Hepatic stellate cell (primary cell): ENCODE results near the gene LMLN.
"Not testable (repeated sequence)": the region's sequence is repeated elsewhere in the genome, so short reads cannot be mapped to it uniquely, and the experiment has no call there.

Experiments
- DNase-seq: peaks from one replicate; pipeline ENCODE4 v3.0.0; 2011; ENCODE audit warnings: low spot score

The LMLN gene, protein sequence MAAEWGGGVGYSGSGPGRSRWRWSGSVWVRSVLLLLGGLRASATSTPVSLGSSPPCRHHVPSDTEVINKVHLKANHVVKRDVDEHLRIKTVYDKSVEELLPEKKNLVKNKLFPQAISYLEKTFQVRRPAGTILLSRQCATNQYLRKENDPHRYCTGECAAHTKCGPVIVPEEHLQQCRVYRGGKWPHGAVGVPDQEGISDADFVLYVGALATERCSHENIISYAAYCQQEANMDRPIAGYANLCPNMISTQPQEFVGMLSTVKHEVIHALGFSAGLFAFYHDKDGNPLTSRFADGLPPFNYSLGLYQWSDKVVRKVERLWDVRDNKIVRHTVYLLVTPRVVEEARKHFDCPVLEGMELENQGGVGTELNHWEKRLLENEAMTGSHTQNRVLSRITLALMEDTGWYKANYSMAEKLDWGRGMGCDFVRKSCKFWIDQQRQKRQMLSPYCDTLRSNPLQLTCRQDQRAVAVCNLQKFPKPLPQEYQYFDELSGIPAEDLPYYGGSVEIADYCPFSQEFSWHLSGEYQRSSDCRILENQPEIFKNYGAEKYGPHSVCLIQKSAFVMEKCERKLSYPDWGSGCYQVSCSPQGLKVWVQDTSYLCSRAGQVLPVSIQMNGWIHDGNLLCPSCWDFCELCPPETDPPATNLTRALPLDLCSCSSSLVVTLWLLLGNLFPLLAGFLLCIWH

DNA sequence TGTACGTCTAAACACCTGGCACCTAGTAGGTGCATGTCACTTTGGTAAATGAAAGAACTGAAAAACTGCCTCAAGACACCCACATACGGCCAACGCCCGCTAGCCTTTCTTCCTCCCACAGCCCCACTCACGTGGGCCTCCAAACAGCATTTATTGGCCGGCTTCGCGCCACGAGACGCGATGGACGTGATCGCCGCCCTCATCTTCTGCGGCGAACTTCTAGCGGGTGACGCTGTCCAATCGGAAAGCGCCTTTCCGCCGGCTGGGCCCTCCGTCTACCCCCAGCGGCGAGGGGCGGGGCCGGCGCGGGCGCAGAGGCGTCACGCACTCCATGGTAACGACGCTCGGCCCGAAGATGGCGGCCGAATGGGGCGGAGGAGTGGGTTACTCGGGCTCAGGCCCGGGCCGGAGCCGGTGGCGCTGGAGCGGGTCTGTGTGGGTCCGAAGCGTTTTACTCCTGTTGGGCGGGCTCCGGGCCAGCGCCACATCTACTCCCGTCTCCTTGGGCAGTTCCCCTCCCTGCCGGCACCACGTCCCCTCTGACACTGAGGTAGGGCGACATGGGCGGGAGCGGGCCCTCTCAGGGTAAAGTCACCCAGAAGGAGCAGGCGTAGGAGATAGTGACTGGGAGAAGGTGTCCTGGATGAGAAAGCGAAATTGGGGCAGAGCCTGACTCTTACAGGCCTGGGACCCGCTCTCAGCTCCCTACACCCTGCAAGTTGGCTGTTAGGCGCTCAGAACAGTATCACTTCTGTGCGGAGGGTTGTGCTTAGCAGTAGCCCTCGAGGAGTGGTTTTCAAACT, at the start of gene LMLN:
Gene LMLN (plus strand): TSS at position 327 of the 803 bp plus-strand sequence. CDS start 29 bp downstream, at position 356.
- peak; percentile 96 for DNase-seq

DNA sequence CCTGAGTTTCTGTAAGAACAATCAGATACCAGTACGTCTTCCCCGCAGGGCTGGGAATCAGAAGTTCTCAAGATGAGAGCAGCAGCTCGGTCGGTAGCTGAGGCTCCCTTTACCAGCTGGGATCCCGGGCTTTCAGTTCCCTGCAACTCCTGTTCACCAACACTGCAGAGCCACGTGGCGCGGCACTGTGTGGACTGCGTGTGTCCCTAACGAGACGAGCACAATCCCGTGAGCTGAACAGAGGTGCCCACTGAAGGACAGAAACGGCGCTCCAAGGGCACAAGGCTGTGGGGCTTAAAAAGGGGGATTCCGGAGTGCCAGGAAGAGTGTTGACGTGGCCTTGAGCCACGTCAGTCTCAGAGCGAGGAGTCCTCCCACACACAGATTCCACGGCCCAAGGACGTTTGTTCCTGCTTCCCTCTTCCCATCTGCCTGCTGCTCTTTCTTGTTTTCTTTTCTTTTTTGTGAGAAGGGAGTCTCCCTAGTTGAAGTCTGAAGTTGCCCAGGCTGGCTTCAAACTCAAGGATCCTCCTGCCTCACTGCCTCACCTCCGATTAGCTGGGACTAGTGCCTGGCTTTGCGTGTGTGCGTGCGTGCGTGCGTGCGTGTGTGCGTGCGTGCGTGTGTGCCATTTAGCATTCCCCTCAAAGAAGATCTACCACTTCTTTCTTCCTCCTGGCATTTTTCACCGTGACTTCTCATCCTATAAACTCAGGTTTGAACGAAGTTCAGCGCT, 47.1 kb upstream of the LMLN start:
- no peak for DNase-seq

DNA sequence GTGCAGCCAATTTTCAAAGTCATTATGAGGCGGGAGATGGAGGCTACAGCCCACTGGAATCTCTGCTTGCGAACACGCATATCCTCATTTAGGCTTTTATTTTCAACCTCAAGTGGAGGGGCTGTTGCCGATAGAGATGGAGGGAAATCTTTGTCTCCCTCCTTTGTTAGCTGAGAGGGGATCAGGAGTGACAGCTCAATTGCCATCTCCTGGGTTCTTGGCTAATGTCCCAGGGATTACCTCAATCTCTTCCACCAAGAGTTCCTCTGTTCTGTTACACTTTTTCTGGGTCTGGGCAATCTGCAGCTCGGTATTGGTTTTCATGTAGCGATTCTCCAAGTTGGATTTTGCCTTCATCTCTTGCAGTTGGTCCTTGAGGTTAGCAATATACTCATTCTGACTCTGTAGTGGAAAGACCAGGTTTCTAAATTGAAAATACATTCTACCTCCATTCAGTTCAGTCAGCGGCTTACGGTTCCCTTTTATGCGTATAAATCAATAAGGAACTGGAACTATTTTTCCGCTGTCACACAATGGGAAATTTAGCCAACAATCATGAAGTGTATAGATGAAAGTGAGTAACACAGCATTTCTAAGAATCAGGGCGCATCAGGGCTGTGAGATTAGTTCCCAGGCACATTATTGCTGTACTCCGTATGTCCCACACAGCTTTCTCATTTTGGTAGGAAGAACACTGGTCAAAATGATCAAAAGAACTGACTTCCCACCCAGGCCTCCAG, 46.2 kb upstream of the LMLN start:
- DNase-seq: no peak

DNA sequence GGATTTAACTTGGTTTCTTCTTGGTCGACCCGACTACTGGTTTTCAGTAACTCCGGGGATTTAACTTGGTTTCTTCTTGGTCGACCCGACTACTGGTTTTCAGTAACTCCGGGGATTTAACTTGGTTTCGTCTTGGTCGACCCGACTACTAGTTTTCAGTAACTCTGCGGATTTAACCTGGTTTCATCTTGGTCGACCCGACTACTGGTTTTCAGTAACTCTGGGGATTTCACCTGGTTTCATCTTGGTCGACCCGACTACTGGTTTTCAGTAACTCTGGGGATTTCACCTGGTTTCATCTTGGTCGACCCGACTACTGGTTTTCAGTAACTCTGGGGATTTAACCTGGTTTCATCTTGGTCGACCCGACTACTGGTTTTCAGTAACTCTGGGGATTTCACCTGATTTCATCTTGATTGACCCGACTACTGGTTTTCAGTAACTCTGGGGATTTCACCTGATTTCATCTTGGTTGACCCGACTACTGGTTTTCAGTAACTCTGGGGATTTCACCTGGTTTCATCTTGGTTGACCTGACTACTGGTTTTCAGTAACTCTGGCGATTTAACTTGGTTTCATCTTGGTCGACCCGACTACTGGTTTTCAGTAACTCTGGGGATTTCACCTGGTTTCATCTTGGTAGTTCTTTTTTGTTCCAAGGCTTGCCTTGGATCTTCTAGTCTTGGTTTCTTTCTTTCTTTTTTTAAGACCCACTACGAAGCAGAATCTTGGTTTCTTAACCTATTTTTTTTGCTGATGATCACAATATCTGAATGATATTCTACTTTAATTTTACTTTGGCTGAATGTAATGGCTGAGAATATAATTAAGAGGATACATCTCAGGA, 38.4 kb upstream of the LMLN start:
- not testable (repeated sequence) for DNase-seq

DNA sequence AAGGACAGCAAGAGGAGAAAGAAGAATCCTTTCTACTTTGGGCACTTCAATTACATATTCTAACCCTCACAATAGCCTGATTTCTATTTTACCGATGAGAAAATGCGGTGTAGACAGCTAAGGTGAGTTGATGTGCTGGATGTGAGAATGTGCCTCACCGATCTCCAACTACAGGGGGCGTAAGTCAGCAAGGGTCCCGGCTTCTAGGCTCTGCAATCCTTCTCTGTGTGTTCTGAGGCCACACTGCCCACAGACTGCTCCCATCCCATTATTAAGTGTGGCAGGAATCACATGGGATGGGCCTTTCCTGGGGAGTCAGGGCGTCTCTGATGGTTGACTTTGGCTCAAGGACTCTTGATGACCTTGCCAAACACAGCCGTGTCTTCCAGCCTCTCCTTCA, 33.6 kb upstream of the LMLN start:
- no peak for DNase-seq

DNA sequence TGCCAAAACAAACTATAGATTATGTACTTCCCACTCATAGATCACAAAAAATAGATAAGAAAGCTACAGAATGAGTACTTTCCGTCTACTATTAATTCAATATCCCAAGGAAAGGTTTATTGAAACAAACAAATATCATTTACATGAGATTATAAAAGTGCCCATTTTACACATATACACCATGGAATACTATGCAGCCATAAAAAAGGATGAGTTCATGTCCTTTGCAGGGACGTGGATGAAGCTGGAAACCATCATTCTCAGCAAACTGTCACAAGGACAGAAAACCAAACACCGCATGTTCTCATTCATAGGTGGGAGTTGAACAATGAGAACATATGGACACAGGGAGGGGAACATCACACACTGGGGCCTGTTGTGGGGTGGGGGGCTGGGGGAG, 32.4 kb upstream of the LMLN start:
- not testable (repeated sequence) for DNase-seq

DNA sequence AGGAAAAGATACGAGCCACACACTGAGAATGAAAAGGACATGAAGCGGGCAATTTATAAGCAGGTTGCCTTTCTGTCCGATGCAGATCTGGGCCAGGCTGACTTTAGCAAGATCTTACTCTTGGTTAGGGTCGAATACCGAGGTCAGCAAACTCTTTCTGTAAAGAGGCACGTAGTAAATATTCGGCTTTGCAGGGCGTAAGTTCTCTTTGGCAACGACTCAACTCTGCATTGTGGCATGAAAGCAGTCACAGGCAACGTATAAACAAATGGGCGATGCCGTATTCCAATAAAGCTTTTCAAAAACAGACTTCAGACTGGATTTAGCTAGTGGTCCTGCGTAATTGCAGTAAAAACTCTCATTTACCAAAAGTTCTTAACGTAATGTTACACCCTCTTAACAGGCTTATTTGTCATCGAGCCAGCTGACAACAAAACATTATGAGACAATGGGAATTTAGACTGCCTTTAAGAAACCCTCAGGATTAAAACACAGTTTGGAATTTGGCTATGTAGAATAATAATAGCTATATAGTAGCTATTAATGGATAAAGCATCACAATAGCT, 23.1 kb upstream of the LMLN start:
- no peak for DNase-seq

DNA sequence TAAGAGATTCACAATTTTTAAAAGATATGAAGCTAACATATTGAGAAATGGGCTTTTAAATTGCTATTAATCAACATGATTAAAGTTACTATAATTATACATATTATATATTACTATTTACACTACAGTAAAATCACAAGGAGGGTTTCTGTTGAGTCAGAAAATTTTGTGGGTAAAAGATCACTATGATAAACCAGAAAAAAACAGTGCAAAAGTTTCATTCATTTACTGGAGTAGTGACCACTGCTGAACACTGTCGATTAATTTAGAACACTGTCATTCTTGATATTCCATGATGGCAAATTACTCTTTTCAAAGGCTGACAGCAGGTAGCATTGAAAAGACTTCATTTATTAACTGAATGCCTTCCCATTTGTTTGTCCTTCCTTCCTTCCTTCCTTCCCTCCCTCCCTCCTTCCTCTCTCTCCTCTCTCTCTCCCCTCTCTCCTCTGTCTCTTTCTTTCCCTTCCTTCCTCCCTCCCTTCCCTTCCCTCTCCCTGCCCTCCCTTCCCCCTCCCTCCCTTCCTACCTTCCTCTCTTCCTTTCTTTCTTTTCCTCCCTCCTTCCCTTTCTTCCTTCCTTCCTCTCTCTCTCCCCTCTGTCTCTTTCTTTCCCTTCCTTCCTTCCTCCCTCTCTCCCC, 19.2 kb upstream of the LMLN start:
- DNase-seq: no peak

DNA sequence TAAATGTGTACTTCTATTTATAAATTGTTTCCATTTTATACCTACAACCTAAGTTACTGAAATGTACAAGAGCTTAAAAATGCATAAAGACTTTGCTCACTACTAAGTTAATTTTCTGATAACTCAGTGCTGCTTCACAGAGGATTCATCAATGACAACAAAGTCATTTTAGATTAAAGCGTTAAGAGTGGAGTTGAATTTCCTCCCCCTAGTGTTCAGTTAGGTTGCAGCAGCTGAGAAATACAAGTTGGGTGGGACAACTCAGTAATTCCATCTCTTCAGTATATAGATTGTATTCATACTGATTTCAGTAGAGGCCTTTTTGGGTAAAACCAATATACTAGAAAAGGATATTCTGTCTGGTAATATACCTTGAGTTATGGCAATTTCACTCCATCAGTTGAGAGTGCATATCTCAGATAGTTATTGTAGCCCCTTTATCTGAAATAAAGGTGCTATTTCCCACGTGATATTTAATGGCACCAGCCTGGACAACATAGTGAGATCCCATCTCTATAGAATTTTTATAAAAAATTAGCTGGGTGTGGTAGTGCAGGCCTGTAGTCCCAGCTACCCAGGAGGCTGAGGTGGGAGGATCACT, 17.0 kb upstream of the LMLN start:
- peak; percentile 48 for DNase-seq

DNA sequence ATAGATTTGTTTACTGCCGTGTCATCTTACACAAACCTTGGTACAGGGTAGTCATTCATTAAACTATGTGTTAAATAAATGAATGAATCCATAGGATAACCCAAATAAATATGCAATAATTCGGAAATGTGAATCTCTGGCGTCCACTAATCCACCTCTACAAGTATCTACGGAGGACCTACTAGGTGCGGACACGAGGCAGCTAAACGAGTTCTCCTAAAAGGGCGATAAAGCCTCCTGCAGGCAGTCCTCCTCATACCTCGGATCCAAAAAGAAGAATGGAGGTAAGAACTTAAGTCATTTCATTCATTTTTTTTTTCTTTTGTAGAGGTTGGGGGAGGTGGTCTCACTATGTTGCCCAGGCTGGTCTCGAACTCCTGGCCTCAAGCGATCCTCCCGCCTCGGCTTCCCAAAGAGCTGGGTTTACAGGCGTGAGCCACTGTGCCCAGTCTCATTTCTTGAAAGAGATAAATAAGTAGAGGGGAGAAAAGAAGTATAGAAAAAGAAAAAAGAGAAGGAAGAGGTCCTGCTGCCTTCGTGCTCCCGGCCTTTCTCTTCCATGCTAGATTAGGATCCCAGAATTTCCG, 10.7 kb upstream of the LMLN start:
- no peak for DNase-seq

DNA sequence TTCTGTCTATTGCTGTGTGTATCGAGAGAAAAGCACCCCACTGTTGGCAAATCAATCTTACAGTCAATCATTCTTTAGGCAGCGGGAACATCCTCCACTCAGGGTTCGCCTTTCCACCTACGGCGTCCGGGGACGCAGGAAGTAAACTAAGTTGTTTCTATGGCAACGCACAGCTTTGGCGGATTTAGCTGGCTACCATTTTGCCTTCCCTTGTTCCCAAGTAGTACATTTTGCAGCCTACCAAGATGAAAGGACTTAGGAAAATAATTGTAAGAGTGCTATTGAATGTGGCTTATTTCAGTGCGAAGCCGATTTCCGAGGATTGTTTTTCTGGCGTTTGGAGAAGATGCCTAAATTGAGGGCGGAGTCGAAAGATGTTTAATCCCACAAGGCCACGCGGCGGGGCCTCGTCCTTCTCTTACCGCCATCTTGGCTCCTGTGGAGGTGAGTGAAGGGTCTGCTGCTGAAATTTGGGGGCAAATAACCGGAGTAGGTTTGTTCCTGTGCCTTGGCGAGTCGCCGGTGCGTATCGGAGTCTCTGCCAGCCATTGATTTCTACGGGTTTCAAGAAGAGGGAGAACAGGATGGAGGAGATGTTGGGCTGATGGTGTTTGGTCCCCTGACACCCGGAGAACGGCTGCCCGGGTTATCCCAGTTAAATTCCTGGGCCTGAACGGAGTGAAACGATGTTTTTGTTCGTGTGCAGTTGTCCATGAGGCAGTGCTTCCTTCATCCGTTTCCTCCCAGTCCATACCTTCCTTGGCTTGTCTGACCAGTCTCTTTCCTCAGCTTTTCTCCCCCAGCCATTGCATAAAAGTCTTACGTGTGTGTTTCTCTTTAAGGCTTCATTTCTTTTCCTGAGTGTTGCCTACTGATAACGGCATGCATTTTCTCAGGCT, 10.0 kb upstream of the LMLN start, which contains the start of gene RPL35A:
Gene RPL35A (plus strand): TSS at position 413 of the 899 bp plus-strand sequence. CDS start 778 bp downstream, outside the sequence.
- DNase-seq: peak; percentile 78

DNA sequence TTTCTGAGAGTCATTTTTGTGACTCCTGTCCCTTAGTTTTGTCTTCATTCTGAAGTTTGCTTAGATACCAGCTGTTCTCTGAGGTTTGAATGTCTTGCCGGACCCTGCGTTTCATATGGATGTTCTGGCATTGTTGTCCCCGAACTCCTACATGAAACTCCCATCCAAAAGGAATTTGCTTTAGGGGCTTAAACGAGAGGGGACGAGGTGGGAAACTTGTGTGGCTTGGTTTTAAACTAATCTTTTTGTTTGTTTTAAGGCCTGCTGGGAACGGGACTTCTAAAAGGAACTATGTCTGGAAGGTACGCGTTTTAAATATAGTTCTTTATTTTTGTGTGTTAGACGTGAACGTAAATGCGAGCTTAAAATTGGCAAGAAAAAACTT, 9.3 kb upstream of the LMLN start:
- DNase-seq: no peak

DNA sequence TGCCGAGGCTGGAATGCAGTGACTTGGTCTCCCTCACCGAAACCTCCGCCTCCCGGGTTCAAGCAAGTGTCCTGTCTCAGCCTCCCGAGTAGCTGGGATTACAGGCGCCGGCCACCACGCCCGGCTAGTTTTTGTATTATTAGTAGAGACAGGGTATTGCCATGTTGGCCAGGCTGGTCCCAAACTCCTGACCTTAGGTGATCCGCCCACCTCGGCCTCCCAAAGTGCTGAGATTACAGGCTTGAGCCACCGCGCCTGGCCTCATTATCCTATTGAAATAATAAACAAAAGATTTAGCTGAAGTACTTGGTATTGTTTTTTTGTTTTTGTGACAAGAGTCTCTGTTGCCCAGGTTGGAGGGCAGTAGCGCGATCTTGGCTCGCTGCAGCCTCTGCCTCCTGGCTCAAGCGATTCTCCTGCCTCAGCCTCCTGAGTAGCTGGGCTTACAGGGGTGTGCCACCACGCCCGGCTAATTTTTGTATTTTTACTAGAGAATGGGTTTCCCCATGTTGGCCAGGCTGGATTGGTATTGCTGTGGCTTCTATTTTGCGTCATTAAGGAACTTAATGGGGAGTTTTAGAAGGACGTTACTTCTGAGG, 8.5 kb upstream of the LMLN start:
- DNase-seq: no peak

DNA sequence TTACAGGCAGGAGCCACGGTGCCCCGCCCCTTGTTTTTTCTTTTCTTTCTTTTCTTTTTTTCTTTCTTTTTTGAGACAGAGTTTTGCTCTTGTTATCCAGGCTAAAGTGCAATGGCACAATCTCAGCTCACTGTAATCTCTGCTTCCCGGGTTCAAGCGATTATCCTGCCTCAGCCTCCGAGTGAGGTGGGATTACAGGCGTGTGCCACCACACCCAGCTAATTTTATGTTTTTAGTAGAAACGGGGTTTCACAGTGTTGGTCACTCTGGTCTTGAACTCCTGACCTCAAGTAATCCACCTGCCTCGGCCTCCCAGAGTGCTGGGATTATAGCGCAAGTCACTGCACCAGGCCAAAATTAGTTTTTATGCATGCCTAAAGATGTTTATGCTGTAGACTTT, 7.6 kb upstream of the LMLN start:
- DNase-seq: no peak

DNA sequence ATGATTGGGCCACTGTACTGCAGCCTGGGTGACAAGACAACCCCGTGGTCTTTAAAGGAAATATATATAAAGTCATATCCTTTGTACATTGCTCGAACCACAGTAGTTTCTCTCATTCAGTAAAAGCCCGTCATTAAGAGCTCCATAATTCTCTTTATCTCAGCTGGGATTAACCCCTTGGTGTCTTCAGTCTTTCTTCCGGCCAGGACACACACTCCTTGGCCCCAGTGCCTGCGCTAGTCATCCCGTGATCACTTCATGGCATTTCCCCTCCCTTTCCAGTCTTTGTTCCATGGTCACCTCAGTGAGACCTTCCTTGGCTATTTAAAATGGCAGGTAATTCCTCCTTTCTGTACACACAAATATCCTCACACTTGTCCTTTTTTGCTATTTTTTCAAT, 6.7 kb upstream of the LMLN start:
- DNase-seq: no peak

DNA sequence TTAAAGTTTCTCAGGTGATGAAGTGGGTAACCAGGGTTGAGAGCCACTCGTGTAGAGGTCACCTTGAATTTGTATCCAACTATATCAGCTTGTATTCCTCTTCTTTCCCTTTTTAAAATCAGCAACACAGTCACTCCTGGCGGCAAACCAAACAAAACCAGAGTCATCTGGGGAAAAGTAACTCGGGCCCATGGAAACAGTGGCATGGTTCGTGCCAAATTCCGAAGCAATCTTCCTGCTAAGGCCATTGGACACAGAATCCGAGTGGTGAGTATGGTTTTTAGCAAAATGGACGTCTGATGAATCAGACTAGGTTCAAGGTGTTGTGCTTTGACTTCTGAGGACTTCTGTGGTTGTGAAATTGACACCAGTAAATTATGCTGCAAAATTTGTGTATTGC, 6.1 kb upstream of the LMLN start:
- no peak for DNase-seq

DNA sequence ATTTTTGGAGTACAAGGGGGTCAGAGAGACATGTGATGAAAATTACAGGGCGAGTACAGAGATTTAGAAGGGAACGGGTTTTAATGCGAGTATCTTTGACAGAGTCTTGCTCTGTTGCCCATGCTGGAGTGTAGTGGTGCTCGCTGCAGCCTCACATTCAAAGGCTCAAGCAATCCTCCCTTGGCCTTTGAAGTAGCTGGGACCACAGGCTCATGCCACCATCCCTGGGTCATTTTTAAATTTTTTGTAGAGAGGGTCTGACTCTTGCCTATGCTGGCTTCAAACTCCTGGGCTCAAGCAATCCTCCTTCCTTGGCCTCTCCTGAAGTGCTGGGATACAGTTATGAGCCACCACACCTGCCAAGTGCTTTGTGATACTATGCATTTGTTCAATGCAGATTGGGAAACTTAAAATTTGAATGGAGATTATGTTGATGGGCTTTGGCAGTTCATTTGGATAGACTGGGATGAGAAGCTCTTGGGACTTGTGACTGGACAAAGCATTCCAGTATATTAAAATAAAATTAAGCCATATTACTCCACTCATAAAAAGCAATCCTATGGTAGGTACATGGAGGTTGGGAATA, 4.0 kb upstream of the LMLN start:
- no peak for DNase-seq
